HG03175 (cell line): Measurements from ENCODE around the gene PCED1A.

ENCODE experiments used
- ATAC-seq: cut with Tn5 transposase; IDR thresholded peaks from one replicate; pipeline ENCODE4 v1.9.1; 2021; ENCODE audit warnings: mild to moderate bottlenecking, moderate library complexity; ENCODE audit not compliant: unreplicated experiment

PCED1A gene

GRCh38 chr20:2805689-2806350 is 34.6 kb downstream of the PCED1A start:
- ATAC-seq, result no peak

GRCh38 chr20:2804852-2805688 is 35.4 kb downstream of the PCED1A start:
- ATAC-seq, result no peak

DNA sequence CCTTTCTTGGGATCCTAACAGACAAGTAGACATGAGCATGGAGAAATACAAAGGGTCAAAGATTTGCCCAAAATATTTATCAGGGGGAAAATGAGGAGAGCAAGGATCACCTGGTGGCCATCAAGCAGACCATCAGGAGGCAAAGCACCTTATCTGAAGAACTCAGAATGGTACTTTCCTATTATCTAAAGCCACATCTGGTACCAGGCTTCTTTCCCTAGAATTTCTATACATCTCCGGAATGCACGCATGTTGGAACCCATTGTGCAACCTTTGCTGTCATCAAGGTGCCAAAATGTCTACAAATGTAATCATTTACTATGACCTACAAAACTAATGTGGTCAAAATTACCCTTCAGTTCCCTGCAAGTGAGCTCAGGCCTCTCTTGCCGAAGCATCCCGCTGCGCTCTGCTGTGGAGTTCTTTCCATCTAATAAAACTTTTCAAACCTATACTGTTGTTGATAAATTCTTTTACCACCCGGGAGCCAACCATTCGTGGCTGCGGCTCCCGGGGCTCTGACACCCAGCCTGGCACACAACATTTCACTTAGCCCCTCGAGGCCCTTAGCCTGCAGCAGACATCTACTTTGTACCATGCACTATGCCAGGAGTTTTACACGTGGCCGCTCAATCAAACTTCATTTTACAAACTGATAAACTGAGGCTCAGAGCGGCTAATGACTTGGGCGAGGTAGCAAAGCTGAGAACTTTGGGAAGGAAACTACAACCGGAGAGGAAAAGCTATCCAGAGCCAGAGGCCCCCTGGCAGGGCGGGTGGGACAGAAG is 36.2 kb downstream of the PCED1A start:
- no peak for ATAC-seq

DNA sequence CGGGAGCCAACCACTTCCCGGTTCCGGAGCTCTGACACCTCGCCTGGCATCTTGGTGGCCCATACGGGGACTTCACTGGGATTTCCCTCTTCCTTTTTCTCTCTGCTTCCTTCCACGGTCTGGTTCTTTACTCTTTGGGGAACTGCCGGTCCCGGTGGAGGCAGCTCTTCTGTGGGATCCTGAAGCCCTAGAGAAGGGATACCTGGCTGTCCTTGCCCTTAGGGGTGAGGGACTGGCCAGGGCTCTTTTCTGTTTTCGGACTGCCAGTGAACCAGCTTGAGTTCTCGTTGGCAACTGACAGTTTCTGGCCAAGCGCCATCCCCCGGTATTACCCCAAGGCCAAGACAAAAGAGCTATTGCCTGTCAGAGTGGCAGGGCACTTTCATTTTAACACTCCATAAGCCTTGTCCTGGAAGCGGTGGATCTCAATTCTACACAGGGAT is 39.1 kb downstream of the PCED1A start:
- ATAC-seq, result no peak

DNA sequence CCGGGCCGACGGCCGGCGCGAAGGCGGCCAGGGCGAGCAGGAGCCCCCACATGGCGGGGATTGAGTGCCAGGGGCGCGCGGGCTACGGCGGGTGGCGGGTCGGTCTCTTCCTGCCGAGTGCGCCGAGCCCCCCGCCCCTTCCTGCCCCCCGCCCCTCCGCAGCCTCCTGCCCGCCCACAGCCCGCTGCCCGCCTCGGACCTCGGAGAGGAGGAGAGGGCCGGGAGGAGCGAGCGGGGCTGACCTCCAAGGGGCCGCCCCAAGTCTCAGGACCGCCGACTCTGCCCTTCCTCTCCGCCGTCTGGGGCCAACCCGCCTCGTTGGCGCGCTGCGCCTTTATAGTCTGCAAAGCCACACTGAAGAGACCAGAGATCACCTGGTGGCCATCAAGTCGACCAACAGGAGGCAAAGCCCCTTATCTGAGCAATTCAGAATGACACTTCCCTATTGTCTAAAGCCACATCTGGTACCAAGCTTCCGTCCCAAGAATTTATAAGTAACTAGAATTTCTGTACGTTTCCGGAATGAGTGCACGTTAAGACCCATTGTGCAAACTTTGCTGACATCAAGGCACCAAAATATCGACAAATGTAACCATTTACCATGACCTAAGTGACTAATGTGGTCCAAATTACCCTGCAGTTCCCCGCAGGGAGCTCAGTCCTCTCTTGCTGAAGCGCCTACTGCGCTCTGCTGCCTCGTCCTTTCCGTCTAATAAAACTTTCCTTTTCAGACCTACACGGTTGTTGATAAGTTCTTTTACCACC is 39.8 kb downstream of the PCED1A start, which contains the start of gene CPXM1:
TSS of gene CPXM1 (minus strand) at position 107 of the 765 bp plus-strand sequence. CDS start at position 52, 55 bp downstream.
- ATAC-seq, result peak; percentile 79

DNA sequence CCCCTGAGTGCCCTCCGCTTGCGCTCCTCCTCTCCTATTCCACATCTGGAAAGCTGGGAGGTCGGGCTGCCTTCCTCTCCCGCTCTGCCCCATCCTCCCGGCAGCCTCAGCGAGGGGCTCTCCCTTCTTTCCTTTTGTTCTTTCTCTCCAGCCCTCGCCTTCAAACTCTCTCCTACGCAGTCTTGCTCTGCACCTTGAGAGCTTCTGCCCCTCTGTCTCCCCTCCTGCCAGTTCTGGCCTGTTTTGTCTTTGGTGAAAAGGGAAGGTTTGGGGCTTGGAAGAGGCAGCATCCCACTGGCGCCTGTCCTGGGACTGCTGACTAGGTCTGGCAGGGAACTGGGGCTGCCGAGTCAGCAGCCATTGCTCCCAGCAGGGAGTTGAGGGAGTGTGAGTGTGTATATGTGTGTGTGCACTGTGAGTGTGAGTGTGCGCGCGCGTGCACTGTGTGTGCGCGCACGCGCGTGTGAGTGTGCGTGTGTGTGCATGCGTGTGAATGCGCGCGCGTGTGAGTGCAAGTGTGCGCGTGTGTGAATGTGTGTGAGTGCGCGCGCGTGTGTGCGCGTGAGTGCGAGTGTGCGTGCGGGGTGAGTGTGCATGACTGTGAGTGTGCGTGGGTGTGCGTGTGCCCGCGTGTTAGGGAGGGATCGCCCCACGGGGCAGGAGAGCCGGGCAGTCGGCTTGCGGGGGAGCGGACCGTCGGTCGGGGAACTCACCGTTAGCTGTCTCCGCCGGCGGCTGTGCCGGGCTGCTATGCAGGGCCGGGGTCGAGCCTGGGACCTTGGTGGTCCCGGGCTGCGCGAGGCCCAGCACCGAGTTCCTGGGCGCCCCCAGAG is 40.6 kb downstream of the PCED1A start:
- peak; percentile 2 for ATAC-seq

DNA sequence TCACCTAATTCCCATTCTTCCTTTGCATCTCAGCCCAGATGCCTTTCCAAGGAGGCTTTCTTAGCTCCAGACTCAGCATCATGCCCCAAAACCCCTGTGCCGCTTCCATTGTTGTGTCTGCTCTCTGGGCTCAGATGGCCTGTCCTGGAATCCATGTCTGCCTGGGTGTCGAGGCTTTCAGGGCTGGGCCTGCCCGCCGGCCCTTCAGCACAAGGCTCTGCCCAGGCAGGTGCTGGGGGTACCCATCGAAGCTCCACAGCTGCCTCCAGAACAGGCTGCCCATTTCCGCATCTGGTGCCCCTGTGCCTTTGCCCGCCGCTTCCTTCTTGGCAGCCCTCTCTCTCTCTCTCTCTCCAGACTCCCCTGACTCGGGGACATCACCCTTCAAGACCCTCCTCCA is 41.2 kb downstream of the PCED1A start:
- no peak for ATAC-seq

DNA sequence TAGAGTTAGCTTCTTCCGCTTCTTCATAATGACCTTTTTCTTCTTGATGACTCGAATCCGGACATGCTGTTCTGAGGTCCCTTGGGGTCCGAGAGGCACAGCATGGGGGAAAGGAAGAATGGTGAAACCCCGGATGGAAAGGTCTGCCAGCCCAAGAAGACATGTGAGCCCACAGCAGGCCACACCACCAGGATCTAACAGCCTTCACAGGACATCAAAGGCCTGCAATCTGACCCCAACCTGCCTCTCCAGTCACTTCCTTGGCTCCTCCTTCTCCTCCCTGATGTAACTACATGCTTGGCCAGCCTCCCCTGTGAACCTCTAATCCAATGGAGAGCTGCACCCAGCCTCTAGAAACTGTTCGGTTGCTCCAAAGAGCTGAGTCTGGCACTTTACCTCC is 41.6 kb downstream of the PCED1A start:
- ATAC-seq, result no peak

DNA sequence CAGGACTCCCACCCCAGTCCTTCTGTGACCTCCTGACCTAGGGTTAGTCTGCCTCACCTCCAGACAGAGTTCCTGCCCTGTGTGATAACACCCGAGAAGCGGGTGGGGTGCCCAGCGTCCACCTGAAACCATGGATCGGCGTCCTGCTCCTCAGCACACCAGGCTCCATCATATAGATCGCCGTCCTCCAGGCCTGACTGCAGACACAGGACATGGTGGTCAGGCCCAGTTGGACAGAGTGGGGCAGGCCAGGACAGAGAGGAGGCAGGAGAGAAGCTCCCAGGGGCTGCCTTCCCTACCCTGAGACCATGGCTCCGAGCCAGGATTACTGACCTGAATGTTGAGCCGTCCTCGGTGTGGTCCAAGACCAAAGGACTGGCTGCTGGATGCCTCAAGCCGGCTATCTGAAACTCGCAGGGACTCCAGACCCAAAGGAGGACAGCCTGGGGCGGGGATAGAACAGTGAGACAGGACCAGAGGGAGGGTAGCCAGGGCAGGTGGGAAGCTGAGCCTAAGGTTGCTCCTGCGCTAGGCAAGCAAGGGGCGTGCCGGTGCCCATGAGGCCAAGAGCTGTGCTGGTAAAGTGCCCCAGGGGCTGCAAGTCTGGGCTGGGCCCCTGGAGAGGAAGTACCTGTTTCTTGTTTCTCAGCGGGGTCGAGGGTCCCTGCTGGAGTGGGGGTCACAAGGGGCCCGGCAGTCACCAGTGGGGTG is 42.2 kb downstream of the PCED1A start:
- ATAC-seq, result no peak

DNA sequence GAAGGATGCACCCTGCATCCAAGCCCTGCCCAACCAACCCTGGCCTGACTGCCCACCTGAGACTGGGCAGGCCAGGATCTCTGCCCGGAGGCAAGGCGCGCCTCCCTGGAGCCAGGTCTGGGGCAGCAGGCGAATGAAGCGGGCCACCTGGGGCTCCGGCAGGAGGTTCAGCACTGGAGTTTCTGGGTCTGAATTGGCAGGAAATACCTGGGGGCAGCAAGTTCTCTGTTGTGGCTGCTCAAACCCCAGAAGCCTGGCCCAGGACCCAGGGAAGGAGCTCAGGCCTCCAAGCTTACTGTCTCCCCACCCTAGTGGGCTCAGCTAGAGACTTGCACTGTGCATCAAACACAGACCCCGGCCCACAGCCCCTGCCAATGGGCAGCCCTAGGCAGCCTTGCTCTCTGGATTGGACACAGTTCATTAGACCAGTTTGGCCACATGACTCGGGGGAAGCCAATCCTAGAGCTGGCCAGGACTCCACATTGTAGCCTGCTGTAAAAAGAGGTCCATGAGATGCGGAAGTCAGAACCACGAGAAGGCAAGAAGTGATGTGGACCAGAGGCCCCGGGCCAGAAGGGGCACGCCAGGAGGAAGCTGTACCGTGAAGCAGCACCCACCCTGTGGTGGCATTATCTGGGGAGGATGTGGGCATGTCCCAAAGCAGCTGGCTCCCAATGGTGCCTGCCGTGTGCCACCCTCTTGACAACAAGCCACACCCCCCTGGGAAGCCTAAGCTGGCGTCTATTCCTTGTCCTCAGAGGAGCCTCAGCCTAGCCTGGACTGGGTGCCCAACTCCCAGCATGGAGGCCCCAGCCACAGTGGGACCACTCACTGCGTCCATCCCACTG is 43.1 kb downstream of the PCED1A start:
- ATAC-seq, result no peak

DNA sequence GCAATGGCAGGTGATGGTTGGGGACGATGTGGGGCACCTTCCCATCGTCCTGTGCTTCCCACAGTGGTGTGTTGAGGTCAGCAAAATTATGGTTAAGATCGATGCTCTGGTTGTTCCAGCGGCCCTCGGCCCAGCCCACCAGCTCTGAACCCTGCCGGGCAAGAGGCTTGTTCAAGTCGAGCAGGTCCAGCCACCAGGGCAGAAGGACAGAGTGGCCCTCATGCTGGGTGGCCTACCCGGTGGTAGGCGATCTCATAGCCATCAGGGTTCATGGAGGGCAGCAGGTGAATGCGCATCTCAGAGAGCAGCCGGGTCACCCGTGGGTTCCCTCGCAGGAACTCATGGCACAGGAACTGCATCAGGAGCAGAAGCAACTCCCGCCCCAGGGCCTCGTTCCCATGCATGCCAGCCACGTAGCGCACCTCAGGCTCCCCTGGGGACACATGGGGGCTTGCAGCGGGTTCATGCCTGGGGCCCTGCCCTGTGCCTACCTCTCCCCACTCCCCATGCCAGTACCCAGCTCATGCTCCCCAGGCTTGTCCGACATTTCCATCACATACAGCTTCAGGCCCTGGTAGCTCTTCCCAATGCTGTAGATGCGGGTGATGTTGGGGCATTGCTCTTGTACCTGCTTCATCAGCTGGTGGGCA is 44.3 kb downstream of the PCED1A start:
- ATAC-seq, result no peak

GRCh38 chr20:2795451-2795850 is 45.0 kb downstream of the PCED1A start:
- no peak for ATAC-seq

- no peak for ATAC-seq
Measured at GRCh38 chr20:2794866-2795447, 45.5 kb downstream of the PCED1A start.

DNA sequence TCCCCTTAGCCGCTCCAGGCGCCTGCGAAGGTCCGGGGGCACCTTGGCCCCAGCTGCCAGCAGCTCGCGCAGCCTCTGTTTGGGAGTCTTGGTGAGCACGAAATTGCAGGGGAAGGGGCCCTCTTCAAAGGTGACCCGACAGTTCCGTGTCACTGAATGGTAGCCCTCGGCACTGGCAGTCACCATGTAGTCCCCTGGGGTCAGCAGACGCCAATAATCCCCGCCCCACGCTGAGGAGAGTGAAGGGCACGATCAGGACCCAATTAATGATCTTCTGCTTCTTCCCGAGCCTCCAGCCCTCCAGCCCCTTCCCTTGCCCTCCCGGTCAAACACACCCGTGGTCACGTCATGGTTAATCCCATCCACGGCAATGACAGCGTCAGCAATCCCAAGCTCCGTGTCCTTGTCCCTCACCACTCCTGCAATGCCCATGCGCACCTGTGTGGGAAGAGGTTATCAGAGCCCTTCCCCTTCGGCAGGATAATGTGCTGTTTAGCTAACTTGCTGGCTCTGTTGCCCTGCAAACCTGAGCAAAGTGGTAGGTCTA is 46.2 kb downstream of the PCED1A start:
- no peak for ATAC-seq

DNA sequence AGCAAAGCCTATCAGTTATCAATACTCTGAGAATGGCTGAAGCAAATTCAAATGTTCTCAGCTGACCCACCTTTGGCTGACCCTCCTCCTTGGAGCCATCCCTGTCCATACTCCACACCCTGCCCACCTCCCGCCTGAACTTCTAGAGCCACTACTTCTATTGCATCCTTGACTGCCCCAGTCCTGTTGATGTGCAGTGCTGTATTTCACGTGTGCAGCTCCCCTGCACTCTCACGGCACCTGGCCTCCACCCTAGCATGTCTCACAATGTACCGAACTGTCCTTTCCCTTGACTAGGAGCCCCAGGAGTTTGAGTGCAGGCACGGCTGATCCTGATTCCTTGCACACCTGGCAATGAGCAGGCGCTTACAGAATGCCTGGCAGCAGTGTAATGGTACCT is 47.0 kb downstream of the PCED1A start:
- no peak for ATAC-seq
